MM.1S (cell line): ENCODE results near the gene S1PR5.

ENCODE experiments used
- CTCF ChIP-seq: fragments of 300-600 bp; sonication (generic); IDR thresholded peaks from 2 replicates; pipeline ENCODE4 v1.5.1; 2016; ENCODE audit warnings: antibody characterized with exemption, low read length, mixed read lengths
- EZH2 ChIP-seq: fragments of 300-600 bp; sonication (generic); optimal IDR thresholded peaks from 2 replicates; pipeline ENCODE3; 2017; ENCODE audit warnings: low read depth, mild to moderate bottlenecking, antibody characterized with exemption, low read length, mixed read lengths
- EZH2phosphoT487 ChIP-seq: fragments of 300-600 bp; sonication (generic); IDR thresholded peaks from 2 replicates; pipeline ENCODE4 v1.6.1; 2018; ENCODE audit warnings: antibody characterized with exemption, low read length

DNA sequence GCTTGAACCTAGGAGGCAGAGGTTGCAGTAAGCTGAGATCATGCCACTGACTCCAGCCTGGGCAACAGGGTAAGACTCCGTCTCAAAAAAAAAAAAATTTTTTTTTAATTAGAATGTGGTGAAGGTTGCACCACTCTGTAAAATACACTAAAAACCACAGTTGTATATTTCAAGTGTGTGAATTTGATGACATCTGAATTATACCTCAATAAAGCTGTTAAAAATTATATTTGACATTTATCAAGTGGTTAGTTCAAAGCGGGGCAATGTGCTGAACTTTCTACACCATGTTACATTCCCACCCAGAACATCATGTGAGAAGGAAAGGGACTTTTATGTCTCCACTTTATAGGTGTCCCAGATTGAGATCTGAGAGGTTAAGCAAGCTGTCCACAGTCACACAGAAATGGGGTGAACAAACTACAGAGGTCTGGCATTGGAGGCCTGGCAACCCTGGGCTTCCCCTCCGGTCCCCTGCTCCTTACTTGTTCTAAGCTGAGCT, 5.9 kb upstream of the S1PR5 start:
- no peak for TF ChIP-seq CTCF
- TF ChIP-seq EZH2phosphoT487 = no peak
- TF ChIP-seq EZH2 = no peak
